Activated CD8-positive, alpha-beta memory T cell treated with anti-CD3 and anti-CD28 coated beads, Interleukin-2, amount 10 ng/mL, durations not matched to agents 7 days and 5 days (primary cell): ENCODE data around the gene CLMP. TPM values are rescaled to one million over a fixed set of nuclear protein-coding genes. Genes with fewer than 3 reads are reported as not detected.
"Not testable (repeated sequence)": the region's sequence is repeated elsewhere in the genome, so short reads cannot be mapped to it uniquely, and the experiment has no call there.

Experiments
- ATAC-seq: fragments of 150-1000 bp; cut with Tn5 transposase; one replicate; pipeline ENCODE4 v1.10.0; 2021; ENCODE audit warnings: moderate library complexity
- CTCF ChIA-PET: fragments of 350-600 bp; sonication (Branson Sonifier 250); formaldehyde crosslinking; loops from one replicate; lab custom pipeline; 2021; ENCODE audit warnings: antibody characterized with exemption; lab: Charles Lee
- DNase-seq: peaks from one replicate; pipeline ENCODE4 v3.0.0-alpha.2; 2020
- H3K27ac Mint-ChIP-seq: one replicate; pipeline ENCODE4 v1.8.0; 2021; ENCODE audit warnings: mild to moderate bottlenecking, mixed read lengths
- H3K27me3 Mint-ChIP-seq: one replicate; pipeline ENCODE4 v1.8.0; 2021; ENCODE audit warnings: mixed read lengths
- H3K36me3 Mint-ChIP-seq: one replicate; pipeline ENCODE4 v1.8.0; 2021; ENCODE audit warnings: mild to moderate bottlenecking, mixed read lengths
- H3K4me1 Mint-ChIP-seq: one replicate; pipeline ENCODE4 v1.8.0; 2021; ENCODE audit warnings: mixed read lengths
- H3K4me3 Mint-ChIP-seq: one replicate; pipeline ENCODE4 v1.8.0; 2021; ENCODE audit warnings: mild to moderate bottlenecking, moderate library complexity, mixed read lengths
- H3K9me3 Mint-ChIP-seq: one replicate; pipeline ENCODE4 v1.8.0; 2022; ENCODE audit warnings: low read depth, mixed read lengths
- total RNA-seq, 2 experiments: library from RNA; stranded (reverse); gene quantifications; one replicate each; pipeline ENCODE4 v1.2.3, GENCODE V29; 2021

The CLMP gene
- total RNA-seq, 2 experiments from 2014 or later: 0.58 TPM; not detected in 1

DNA sequence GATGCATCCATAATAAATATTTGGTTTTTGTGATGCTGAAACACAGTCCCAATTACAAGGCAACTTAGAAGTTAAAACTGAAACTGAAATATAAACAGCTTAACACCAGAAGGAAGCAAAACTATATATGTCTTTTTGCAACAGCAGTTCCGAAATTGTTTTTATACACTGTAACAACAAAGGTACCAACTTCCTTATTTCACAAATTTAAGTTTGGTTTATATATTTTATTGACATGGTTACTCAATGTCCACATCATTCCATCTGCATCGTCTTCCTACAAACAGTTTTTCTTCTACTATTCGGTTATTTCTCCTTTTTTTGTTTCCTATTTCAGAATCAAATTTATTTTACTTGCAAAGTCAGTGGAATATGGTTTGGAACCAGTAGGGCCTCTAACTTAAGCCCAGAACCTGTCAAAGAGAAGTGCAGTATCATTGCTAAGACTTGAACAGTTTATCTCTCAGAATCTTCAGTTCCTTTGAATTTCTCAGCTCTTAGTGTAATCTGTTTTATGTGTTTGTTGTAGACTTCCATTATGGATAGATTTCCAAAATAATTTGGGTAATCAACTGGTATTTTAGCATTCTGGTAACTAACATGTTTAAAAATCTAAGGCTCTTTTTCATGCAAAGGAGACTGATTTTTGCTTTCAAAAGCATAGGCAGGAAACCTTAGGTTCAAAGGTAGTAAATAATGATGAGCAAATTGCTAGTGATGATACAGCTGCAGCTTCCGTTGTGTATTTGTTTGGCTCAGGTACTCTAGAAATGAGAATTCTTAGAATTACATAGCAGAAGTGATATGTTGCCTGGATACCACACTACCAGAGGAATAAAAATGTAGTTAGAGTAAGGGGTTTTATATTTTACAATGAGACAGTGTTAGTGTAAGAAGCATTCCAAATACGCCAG is 124.9 kb downstream of the CLMP start:
- peak overlapping the region; percentile 72 for H3K4me3 Mint-ChIP-seq
- H3K27ac Mint-ChIP-seq: peak overlapping the region; percentile 100
- H3K9me3 Mint-ChIP-seq: no peaks in the 10 kb centered on the region
- H3K27me3 Mint-ChIP-seq: no peaks in the 10 kb centered on the region
- no peaks in the 10 kb centered on the region for H3K36me3 Mint-ChIP-seq
- CTCF ChIA-PET: interaction anchor here (0.8 to 3.5 kb wide), 11 partner anchors 11 to 231 kb away, joined by 3 to 12 read pairs (median 5); no protein-coding TSS in a partner anchor
- DNase-seq: no peak
- ATAC-seq: peak; percentile 72
- H3K4me1 Mint-ChIP-seq: peaks cover 48% of the 10 kb centered on the region

DNA sequence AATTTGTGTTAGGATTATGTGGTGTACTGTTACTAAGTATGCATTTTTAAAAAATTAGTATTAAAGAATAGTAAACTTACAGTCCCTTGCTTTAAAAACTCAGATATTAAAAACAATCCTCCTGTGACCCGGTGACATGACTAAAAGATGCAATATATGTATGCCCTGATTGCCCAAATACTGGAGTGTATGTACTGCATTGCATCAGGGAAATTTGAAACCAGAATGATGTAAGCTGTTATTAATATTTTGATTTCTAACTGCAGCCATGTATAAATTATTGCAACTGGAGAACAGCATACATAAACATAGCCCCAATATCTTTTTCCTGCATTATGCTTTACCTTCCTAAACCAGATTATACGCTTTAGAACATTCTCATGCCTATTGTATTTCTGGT is 129.4 kb downstream of the CLMP start:
- DNase-seq (no peak), ATAC-seq (no peak)
- Mint-ChIP-seq H3K4me3 (peak overlapping the region; percentile 7), H3K36me3 (peaks cover 18% of the 10 kb centered on the region), H3K9me3 (no peaks in the 10 kb centered on the region), H3K27ac (peak overlapping the region; percentile 67), H3K27me3 (no peaks in the 10 kb centered on the region), H3K4me1 (peaks cover 31% of the 10 kb centered on the region)
- CTCF ChIA-PET: interaction anchor here (1.4 kb wide), 1 partner anchor 18 kb away, joined by 4 read pairs; no protein-coding TSS in a partner anchor

DNA sequence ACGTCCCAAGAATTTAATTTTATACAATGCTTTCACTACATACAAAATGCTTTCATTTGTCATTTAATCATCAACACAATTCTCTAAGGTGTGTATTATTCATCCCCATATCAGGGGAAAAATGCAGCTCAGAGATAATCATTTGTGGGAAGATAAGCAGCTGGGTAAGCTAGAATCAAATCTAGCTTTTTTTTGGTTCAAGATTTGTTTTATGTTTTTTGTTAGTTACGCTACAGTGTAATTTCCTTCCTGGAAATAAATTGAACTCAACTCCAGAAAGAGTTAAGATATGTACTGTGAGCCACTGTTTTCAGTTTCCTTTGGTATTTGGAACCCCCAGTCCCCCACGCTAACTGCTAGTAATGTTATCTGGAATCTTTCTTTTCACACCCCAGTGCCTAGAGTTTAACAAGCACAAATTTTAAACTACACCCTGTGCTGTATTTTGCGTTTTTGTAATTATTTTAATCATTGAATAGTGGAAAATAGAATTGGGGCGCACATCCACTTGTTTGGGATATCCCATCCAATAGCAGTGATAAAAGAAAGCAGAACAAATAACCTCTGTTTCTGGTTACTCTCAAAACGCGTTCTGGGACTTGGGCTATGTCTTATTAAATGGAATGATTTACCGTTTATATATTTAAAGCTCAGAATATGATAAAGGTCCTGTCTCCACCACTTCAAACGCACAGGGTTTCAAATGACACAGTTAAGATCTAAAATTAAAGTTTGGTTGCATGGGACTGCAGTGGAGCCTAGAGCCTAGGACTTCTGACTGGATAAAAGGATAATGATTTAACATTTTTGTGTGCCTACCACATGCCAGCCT is 131.0 kb downstream of the CLMP start:
- H3K27ac Mint-ChIP-seq: peak overlapping the region; percentile 100
- H3K27me3 Mint-ChIP-seq: no peaks in the 10 kb centered on the region
- CTCF ChIA-PET: interaction anchor here (0.9 to 1.5 kb wide), 5 partner anchors 9 to 217 kb away, joined by 3 to 6 read pairs (median 3); no protein-coding TSS in a partner anchor
- ATAC-seq (no peak), DNase-seq (no peak)
- no peaks in the 10 kb centered on the region for H3K9me3 Mint-ChIP-seq
- peak overlapping the region; percentile 99 for H3K4me3 Mint-ChIP-seq
- peaks cover 36% of the 10 kb centered on the region for H3K4me1 Mint-ChIP-seq
- H3K36me3 Mint-ChIP-seq: peaks cover 34% of the 10 kb centered on the region

DNA sequence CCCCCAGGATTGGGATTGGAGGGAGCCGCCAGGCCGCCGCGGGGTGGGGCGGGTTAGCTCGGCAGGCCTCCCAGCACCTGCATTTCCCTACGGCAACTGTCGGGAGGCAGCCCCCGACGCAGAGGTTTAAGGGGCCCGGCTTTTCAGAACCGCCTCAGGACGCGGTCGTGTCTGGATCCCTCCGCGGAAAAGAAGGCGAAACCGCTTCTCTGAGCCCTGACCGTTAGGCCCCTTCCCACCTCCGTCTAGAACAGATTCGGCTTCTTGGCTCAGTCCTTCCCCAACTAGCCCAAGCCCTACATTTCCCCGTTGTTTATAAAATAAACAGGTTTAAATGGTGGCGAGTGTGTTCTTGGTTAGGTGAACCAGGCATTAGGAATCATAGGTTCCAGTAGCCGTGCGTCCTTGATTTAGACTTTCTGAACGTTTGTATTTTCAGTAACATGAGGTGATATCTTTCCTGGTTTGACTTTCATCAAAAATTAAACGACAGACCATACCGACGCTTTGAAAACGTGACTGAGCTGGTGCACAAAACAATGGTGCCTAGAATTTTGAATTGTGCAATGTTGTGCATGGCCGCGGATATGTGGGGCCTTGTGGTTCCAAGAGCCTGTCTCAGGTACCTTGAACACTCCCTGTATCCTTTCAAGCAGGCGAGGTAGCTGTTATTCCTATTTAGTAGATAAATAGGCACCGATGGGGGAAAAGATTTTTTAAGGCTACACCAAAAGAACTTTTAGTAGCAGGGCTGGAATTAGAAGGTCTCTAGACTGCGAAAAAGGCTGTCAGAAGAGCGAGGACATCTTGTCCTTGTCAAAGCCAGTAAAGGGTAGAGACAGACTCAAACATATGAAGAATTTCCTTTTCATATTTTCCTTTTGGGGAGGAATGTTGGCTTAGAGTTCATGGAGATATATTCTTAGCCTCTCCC is 131.9 kb downstream of the CLMP start:
- peak overlapping the region; percentile 99 for H3K4me3 Mint-ChIP-seq
- H3K36me3 Mint-ChIP-seq: peaks cover 43% of the 10 kb centered on the region
- CTCF ChIA-PET: interaction anchor here (0.9 to 1.5 kb wide), 7 partner anchors 9 to 216 kb away, joined by 3 to 6 read pairs (median 3); no protein-coding TSS in a partner anchor
- peak; percentile 75 for DNase-seq
- peak; percentile 10 for ATAC-seq
- H3K27me3 Mint-ChIP-seq: no peaks in the 10 kb centered on the region
- no peaks in the 10 kb centered on the region for H3K9me3 Mint-ChIP-seq
- peak overlapping the region; percentile 100 for H3K27ac Mint-ChIP-seq
- peaks cover 38% of the 10 kb centered on the region for H3K4me1 Mint-ChIP-seq

DNA sequence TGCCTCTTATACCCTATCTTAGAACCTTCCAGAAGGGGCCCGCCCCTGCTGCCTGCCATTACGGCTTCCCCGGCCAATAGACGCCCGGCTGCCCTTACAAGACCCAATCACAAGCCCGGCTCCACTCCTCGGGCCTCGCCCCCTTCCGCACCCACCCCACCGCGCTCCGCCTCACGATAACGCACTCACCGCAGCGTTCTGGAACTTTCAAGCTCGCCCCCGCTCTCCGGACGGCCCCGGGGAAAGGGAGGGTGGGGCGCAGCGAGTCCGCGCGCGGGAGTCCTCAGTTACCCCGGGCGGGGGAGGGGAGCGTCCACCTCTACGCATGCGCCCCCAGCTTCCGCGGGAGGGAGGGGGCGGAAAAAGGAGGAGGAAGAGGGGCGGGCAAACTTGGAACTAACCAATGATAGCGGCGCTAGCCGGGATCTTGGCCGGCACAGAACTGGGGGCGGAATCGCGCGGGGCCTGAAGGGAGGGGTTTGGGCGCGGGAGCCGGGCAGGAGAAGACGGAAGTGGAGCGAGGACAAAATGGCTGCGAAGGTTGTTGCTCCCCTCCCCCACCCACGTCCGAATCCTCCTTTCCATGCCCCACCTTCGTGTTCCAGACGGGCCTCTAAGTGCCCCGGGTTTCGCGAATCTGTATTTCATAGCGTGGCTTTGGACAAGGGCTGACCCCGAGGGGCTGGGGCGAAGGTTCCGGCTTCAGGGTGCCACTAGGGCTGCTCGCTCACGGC is 132.7 kb downstream of the CLMP start:
- Mint-ChIP-seq H3K4me1 (peaks cover 46% of the 10 kb centered on the region), H3K4me3 (peak overlapping the region; percentile 99), H3K36me3 (peaks cover 51% of the 10 kb centered on the region), H3K27ac (peak overlapping the region; percentile 100), H3K9me3 (no peaks in the 10 kb centered on the region), H3K27me3 (no peaks in the 10 kb centered on the region)
- CTCF ChIA-PET: interaction anchor here (0.6 to 1.7 kb wide), 9 partner anchors 8 to 406 kb away, joined by 3 to 6 read pairs (median 3); no protein-coding TSS in a partner anchor
- ATAC-seq (peak; percentile 84), DNase-seq (peak; percentile 99)

DNA sequence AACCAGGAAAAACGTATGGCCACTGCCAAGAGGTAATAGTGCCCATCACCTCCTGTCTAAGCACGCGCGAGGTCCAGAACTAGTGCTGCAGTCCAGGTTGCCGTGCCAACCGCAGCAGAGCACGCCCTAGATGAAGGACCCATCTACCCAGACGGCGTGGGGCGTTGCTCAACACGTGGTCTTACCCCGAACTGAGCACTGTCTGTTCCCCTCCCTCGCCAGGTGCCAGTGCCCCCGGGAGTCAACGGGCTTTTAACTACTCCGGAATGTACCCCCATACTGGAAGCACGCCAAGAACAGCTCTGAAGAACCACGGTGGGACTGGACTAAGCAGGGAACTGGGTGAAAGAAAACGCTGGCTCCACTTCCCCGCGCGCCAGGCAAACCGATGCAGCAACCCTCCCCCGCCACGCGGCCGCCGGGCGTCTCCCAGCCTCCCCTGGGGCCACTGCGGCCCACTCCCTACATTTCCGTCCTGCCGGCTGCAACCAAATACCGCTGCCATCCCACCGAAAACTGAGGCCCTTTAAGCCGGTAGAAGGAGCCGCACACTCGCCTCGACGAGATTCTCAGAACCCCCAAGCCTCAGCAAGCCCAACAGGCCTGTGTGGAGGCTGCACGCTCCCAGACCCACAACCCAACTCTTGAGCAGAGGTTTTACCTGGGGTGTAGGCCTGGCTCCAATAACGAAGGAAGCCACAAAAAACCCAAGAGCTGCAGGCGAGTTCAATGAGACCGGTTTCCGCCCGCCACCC is 133.5 kb downstream of the CLMP start, which contains the start of gene HSPA8:
Gene HSPA8 (minus strand): TSS at position 734 of the 755 bp plus-strand sequence. CDS start 812 bp downstream, outside the sequence.
- H3K4me3 Mint-ChIP-seq: peak within 1 kb of the TSS; percentile 99
- H3K27me3 Mint-ChIP-seq: no peaks in the 10 kb centered on the region
- peaks cover 58% of the 10 kb centered on the region for H3K36me3 Mint-ChIP-seq
- DNase-seq: peak; percentile 83
- ATAC-seq: peak; percentile 9
- H3K27ac Mint-ChIP-seq: peak within 1 kb of the TSS; percentile 100
- peaks cover 53% of the 10 kb centered on the region for H3K4me1 Mint-ChIP-seq
- CTCF ChIA-PET: interaction anchor here (0.6 to 1.7 kb wide), 7 partner anchors 8 to 405 kb away, joined by 3 to 6 read pairs (median 3); no protein-coding TSS in a partner anchor
- H3K9me3 Mint-ChIP-seq: no peaks in the 10 kb centered on the region

DNA sequence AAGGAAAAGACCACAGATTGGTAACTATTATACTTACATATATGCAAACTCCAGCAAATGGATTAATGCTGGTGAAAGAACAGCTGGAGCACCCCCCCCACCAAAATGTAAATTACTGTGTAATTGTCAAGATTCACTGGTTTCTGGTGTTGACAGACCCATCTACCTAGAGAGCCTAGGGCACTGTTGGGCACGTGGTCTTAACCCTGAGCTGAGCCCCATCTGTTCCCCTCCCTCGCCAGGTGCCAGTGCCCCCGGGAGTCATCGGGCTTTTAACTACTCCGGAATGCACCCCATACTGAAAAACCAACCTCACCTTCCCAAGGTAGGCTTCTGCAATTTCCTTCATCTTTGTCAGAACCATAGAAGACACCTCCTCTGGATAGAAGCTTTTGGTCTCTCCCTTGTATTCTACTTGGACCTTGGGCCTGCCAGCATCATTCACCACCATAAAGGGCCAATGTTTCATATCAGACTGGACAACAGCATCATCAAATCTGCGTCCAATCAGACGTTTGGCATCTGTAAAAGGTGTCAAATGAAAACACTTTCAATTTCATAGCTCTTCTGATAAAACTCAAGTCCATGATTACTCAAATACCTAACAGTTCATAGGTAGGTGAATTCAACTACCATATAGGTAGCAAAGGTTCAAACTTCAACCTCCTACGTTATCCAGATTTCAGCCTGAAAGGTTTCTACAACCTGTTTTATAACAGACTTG is 134.6 kb downstream of the CLMP start:
- peak overlapping the region; percentile 99 for H3K4me3 Mint-ChIP-seq
- no peaks in the 10 kb centered on the region for H3K27me3 Mint-ChIP-seq
- ATAC-seq: no peak
- peak overlapping the region; percentile 100 for H3K27ac Mint-ChIP-seq
- peak; percentile 59 for DNase-seq
- H3K4me1 Mint-ChIP-seq: peaks cover 57% of the 10 kb centered on the region
- H3K36me3 Mint-ChIP-seq: peaks cover 70% of the 10 kb centered on the region
- no peaks in the 10 kb centered on the region for H3K9me3 Mint-ChIP-seq
- CTCF ChIA-PET: interaction anchor here (0.7 to 1.2 kb wide), 8 partner anchors 10 to 222 kb away, joined by 3 to 5 read pairs (median 3); partner anchors contain the start of gene CRTAM

DNA sequence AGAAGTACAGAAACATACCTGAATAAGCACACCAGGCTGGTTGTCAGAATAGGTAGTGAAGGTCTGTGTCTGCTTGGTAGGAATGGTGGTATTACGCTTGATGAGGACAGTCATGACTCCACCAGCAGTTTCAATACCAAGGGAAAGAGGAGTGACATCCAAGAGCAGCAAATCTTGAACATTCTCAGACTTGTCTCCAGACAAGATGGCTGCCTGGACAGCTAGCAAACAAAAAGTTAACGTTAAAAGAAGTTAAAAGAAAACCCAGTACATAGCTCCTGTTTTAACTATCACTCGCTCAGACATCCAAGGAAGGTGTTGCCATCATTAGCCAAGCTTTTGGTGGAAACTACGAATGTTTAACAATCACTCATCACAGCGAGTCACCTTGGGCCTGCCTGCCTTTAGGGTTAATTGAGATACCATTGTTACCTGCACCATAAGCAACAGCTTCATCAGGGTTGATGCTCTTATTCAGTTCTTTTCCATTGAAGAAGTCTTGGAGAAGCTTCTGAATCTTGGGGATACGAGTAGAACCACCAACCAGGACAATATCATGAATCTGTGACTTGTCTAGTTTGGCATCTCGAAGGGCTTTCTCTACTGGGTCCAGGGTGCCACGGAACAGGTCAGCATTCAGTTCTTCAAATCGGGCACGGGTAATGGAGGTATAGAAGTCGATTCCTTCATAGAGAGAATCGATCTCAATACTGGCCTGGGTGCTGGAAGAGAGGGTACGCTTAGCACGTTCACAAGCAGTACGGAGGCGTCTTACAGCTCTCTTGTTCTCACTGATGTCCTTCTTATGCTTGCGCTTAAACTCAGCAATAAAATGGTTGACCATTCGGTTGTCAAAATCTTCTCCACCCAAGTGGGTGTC is 135.8 kb downstream of the CLMP start:
- peak overlapping the region; percentile 100 for H3K27ac Mint-ChIP-seq
- CTCF ChIA-PET: interaction anchor here (0.6 to 1.2 kb wide), 6 partner anchors 11 to 302 kb away, joined by 3 read pairs; no protein-coding TSS in a partner anchor
- H3K9me3 Mint-ChIP-seq, ATAC-seq, DNase-seq, H3K27me3 Mint-ChIP-seq: not testable (repeated sequence)
- peak overlapping the region; percentile 99 for H3K4me3 Mint-ChIP-seq
- peaks cover 58% of the 10 kb centered on the region for H3K4me1 Mint-ChIP-seq
- peaks cover 76% of the 10 kb centered on the region for H3K36me3 Mint-ChIP-seq

DNA sequence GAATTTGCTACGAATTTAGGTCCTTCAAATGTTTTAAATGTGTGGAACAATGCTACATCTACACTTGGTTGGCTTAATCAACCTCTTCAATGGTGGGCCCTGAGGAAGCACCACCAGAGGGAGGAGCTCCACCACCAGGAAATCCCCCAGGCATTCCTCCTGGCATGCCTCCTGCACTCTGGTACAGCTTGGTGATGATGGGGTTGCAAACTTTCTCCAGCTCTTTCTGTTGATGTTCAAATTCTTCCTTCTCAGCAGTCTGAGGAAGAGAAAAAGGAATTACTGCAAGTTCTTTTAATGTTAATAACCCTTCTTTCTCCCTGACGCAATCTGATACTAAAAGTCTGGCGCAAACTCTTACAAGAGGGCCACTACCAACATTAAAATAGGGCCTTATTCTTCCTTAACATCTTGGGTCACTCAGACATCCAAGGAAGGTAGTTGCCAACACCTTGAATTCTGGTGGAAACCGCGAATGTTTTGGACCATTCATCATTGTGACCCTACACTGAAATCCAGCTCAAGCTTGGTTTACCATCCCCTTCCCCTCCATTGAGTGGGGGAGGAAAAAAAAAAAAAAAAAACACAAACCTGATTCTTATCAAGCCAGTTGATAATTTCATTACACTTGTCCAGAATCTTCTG is 137.3 kb downstream of the CLMP start:
- peaks cover 54% of the 10 kb centered on the region for H3K4me1 Mint-ChIP-seq
- ATAC-seq (no peak), DNase-seq (no peak)
- peak overlapping the region; percentile 100 for H3K27ac Mint-ChIP-seq
- H3K9me3 Mint-ChIP-seq: no peaks in the 10 kb centered on the region
- H3K27me3 Mint-ChIP-seq: no peaks in the 10 kb centered on the region
- peaks cover 77% of the 10 kb centered on the region for H3K36me3 Mint-ChIP-seq
- CTCF ChIA-PET: interaction anchor here (0.8 to 4.7 kb wide), 11 partner anchors 12 to 421 kb away, joined by 3 to 25 read pairs (median 4); no protein-coding TSS in a partner anchor
- H3K4me3 Mint-ChIP-seq: peak overlapping the region; percentile 99
